ENCODE measurements around the gene SYNJ2. TPM values are rescaled to one million over a fixed set of nuclear protein-coding genes. Genes with fewer than 3 reads are reported as not detected.

The SYNJ2 gene
- polyA plus RNA-seq, 2 donors = 5.7 to 8.1 TPM

DNA sequence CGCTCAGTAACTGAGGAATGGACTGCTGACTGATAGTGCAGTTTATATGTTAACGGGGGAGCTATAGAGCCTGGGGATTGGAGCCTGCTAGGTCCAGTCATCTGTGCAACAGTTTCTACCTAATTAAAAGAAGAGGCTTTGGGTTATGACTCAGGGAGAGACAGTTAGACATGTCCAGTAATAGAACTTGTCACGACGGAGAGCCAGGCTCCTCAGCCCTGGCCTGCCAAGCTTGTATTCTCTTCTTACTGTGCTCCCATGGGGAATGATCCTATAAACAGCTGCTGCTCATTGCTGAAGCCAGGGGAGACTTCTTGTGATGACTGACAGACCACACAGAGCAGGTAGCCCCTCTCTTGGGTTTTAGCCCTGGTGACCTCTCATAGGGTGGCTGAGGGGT, 69.3 kb downstream of the SYNJ2 start:
- peaks cover 0 to 10% of the 10 kb centered on the region in 2 donors for H3K9me3 ChIP-seq (ENCODE audit: control insufficient read depth in 2 of 2, insufficient read depth in 1 of 2, low read depth in 1 of 2, low read length in 1 of 2)
- peaks cover 0 to 14% of the 10 kb centered on the region in 2 donors for H3K36me3 ChIP-seq (ENCODE audit: control insufficient read depth in 2 of 2, insufficient read depth in 2 of 2, low read length in 1 of 2)
- H3K27ac ChIP-seq (ENCODE audit: low read depth in 2 of 2, low read length in 1 of 2) = no peak overlapping the region
- peaks cover 2 to 9% of the 10 kb centered on the region in 2 donors for H3K4me1 ChIP-seq (ENCODE audit: control insufficient read depth in 2 of 2, insufficient read depth in 2 of 2, low read length in 1 of 2)
- WGBS, 2 donors = 68 to 81% methylated on average over 4 of the region's 4 CpGs
- no peak overlapping the region for H3K4me3 ChIP-seq (ENCODE audit: low read depth in 1 of 2, low read length in 2 of 2)
- H3K27me3 ChIP-seq (ENCODE audit: control insufficient read depth in 1 of 2, insufficient read depth in 2 of 2, low read length in 2 of 2) = no peaks in the 10 kb centered on the region

DNA sequence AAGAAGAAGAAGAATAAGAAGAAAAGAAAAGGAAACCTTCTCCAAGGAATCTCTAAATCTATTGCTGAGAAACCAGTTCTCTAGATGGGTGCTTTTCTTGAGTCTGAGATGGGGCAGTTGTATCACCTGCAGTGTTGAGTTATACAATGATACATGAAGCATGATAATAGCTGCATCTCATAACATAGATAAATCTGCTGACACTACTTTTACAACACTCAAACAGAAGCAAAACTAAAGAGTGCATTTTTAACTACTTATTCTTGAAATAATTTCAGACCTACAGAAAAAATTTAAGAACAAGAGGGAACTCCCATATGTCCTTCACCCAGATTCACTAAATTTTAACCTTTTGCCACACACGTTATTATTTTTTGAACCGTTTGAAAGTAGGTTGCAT, 70.3 kb downstream of the SYNJ2 start:
- WGBS, 2 donors = 85 to 87% methylated on average over 2 of the region's 2 CpGs
- Histone ChIP-seq H3K4me3 (ENCODE audit: low read depth in 1 of 2, low read length in 2 of 2) (no peak overlapping the region), H3K27me3 (ENCODE audit: control insufficient read depth in 1 of 2, insufficient read depth in 2 of 2, low read length in 2 of 2) (no peaks in the 10 kb centered on the region), H3K4me1 (ENCODE audit: control insufficient read depth in 2 of 2, insufficient read depth in 2 of 2, low read length in 1 of 2) (peaks cover 2 to 9% of the 10 kb centered on the region in 2 donors), H3K9me3 (ENCODE audit: control insufficient read depth in 2 of 2, insufficient read depth in 1 of 2, low read depth in 1 of 2, low read length in 1 of 2) (peaks cover 0 to 10% of the 10 kb centered on the region in 2 donors), H3K36me3 (ENCODE audit: control insufficient read depth in 2 of 2, insufficient read depth in 2 of 2, low read length in 1 of 2) (peaks cover 0 to 19% of the 10 kb centered on the region in 2 donors), H3K27ac (ENCODE audit: low read depth in 2 of 2, low read length in 1 of 2) (no peak overlapping the region)

DNA sequence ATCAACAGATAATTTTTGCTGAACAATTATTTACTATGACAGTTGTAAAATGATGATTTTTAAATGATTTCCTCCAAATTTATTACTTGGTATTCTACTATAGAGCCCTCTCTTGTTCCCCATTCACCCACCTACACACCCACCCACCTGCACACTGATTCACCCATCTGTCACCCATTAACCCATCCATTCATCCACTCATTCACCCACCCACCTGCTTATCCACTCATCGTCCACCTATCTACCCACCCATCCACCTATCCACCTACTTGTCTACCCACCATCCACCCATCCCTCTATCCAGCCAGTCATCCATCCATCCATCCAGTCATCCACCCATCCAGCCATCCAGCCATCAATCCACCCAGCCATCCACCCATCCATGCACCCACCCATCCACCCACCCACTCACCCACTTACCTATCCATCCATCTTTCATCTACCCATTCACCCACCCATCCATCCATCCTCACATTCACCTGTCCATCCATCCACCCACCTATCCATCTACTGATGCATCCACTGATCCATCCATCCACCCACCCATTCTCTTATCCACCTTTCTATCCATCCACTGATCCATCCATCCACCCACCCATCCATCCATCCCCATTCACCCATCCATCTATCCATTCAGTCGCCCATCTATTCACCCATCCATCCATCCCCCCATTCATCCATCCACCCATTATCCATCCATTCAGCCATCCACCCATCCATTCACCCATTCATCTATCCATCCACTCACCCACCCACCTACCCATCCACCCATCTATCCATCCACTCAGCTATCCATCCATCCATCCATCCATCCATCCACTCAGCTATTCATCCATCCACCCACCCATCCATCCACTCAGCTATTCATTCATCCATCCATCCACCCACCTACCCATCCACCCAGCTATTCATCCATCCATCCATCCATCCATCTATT, 72.0 kb downstream of the SYNJ2 start:
- no peak overlapping the region for H3K27ac ChIP-seq (ENCODE audit: low read depth in 2 of 2, low read length in 1 of 2)
- H3K4me1 ChIP-seq (ENCODE audit: control insufficient read depth in 2 of 2, insufficient read depth in 2 of 2, low read length in 1 of 2) = peaks cover 0 to 13% of the 10 kb centered on the region in 2 donors
- H3K9me3 ChIP-seq (ENCODE audit: control insufficient read depth in 2 of 2, insufficient read depth in 1 of 2, low read depth in 1 of 2, low read length in 1 of 2) = peaks cover 0 to 7% of the 10 kb centered on the region in 2 donors
- H3K36me3 ChIP-seq (ENCODE audit: control insufficient read depth in 2 of 2, insufficient read depth in 2 of 2, low read length in 1 of 2) = peaks cover 0 to 18% of the 10 kb centered on the region in 2 donors
- no peak overlapping the region for H3K4me3 ChIP-seq (ENCODE audit: low read depth in 1 of 2, low read length in 2 of 2)
- WGBS, 2 donors = 59 to 77% methylated on average over 2 of the region's 2 CpGs
- no peaks in the 10 kb centered on the region for H3K27me3 ChIP-seq (ENCODE audit: control insufficient read depth in 1 of 2, insufficient read depth in 2 of 2, low read length in 2 of 2)

DNA sequence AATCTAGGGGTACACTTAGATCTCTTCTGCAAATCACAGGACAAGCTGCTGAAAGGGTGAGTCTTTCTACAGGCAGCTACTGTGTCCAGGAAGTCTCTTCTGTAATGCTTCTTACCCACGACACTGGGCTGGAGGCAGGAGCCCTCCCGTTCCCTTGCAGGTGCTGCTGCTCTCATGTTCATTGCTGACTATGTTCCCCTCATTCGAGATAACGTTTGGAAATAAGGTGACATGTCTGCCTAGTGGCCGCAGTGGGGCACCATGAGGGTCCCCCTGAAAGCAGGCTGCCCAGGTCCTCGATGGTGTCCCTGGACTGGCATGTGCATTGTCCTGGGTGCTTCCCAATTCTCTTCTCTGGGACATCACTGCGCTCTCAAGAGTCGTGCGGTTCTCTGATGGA, 74.7 kb downstream of the SYNJ2 start:
- WGBS, 2 donors = 91 to 94% methylated on average over 9 of the region's 9 CpGs
- H3K27me3 ChIP-seq (ENCODE audit: control insufficient read depth in 1 of 2, insufficient read depth in 2 of 2, low read length in 2 of 2) = no peaks in the 10 kb centered on the region
- H3K9me3 ChIP-seq (ENCODE audit: control insufficient read depth in 2 of 2, insufficient read depth in 1 of 2, low read depth in 1 of 2, low read length in 1 of 2) = no peaks in the 10 kb centered on the region
- peaks cover 8 to 18% of the 10 kb centered on the region in 2 donors for H3K4me1 ChIP-seq (ENCODE audit: control insufficient read depth in 2 of 2, insufficient read depth in 2 of 2, low read length in 1 of 2)
- no peak overlapping the region for H3K27ac ChIP-seq (ENCODE audit: low read depth in 2 of 2, low read length in 1 of 2)
- H3K4me3 ChIP-seq (ENCODE audit: low read depth in 1 of 2, low read length in 2 of 2) = no peak overlapping the region
- H3K36me3 ChIP-seq (ENCODE audit: control insufficient read depth in 2 of 2, insufficient read depth in 2 of 2, low read length in 1 of 2) = peaks cover 0 to 9% of the 10 kb centered on the region in 2 donors

DNA sequence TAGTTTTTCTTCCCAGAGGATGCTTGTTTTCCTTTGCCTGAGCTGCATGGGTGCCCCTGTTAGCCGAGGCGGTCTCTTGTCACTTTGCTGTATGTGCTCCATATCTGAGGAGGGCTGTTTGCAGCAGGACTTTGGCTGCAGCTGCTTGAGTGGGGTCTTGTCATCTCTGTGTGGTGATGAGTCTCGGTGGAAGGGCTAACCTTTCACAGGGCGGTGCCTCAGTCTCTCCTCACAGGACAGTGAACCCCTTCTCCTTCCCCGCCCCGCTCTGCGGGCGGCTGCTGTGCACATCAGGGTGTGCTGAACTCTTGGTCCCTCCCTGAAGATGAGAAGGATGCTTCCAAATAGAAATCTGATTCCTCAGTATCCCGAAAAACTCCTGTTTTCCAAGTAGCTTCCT, 75.1 kb downstream of the SYNJ2 start:
- no peaks in the 10 kb centered on the region for H3K9me3 ChIP-seq (ENCODE audit: control insufficient read depth in 2 of 2, insufficient read depth in 1 of 2, low read depth in 1 of 2, low read length in 1 of 2)
- no peaks in the 10 kb centered on the region for H3K27me3 ChIP-seq (ENCODE audit: control insufficient read depth in 1 of 2, insufficient read depth in 2 of 2, low read length in 2 of 2)
- peaks cover 0 to 9% of the 10 kb centered on the region in 2 donors for H3K36me3 ChIP-seq (ENCODE audit: control insufficient read depth in 2 of 2, insufficient read depth in 2 of 2, low read length in 1 of 2)
- 95 to 96% methylated on average over 9 of the region's 9 CpGs for WGBS, 2 donors
- no peak overlapping the region for H3K4me3 ChIP-seq (ENCODE audit: low read depth in 1 of 2, low read length in 2 of 2)
- H3K4me1 ChIP-seq (ENCODE audit: control insufficient read depth in 2 of 2, insufficient read depth in 2 of 2, low read length in 1 of 2) = peaks cover 8 to 20% of the 10 kb centered on the region in 2 donors
- no peak overlapping the region for H3K27ac ChIP-seq (ENCODE audit: low read depth in 2 of 2, low read length in 1 of 2)

DNA sequence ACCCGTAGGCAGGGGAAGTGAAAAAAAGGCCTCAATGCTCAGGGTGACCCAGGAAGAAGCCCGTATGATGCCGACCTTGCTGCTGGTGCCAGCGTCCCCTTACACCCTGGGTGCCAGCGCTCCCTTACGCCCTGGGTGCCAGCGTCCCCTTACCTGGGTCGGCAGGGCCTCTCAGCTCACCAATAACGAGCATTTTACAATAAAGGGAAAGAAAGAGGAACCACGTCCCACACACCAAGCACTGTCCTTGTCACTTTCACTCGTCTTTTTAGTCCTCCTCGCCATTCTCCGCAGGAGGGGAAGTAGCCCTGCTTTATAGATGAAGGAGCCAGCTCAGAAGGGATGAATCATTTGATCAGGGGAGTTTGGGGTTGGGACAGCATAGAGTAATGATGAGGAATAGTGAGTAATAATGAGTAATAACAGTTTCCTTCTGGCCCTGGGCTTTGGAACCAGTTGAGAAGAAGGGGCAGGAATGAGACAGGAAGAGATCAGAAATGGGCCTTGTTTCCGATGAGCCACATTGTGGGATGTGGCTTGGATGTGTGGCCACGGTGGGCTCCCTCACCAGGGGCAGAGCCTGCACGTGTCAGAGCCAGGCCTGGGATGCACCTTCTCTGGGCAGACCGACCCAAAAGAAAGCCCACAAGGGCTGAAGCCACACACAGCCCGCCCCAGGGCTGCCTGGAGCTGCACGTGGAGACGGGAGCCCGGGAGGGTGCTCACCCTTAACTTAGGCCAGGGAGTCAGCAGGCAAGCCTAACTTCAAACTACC, 75.7 kb downstream of the SYNJ2 start:
- Histone ChIP-seq H3K27me3 (ENCODE audit: control insufficient read depth in 1 of 2, insufficient read depth in 2 of 2, low read length in 2 of 2) (no peaks in the 10 kb centered on the region), H3K27ac (ENCODE audit: low read depth in 2 of 2, low read length in 1 of 2) (peak overlapping the region; percentile 78 to 84), H3K4me1 (ENCODE audit: control insufficient read depth in 2 of 2, insufficient read depth in 2 of 2, low read length in 1 of 2) (peaks cover 8 to 23% of the 10 kb centered on the region in 2 donors), H3K9me3 (ENCODE audit: control insufficient read depth in 2 of 2, insufficient read depth in 1 of 2, low read depth in 1 of 2, low read length in 1 of 2) (no peaks in the 10 kb centered on the region), H3K4me3 (ENCODE audit: low read depth in 1 of 2, low read length in 2 of 2) (no peak overlapping the region), H3K36me3 (ENCODE audit: control insufficient read depth in 2 of 2, insufficient read depth in 2 of 2, low read length in 1 of 2) (peaks cover 0 to 15% of the 10 kb centered on the region in 2 donors)
- 62 to 73% methylated on average over 21 of the region's 21 CpGs for WGBS, 2 donors

DNA sequence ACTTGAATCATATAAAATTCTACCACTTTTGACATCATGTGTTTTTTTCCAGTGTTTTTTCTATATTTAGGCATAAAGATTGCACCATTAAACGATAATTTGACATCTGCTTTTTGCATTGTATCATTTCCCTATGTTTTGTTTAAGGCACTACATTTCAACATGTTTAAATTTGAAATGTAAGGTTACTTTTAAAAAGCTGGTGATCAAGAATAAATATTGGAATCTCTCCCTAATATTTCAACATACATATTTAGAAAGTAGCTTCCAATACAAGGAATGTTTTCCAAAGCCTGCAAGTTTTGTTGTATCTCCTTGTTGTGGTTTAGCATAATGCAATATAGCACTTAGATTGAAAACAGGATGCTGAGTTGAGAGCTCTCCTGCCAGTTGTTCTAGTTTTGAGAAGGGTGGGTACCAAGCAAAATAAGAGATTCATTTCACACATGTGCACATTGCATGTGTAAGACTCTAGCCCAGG, 76.5 kb downstream of the SYNJ2 start:
- Histone ChIP-seq H3K4me3 (ENCODE audit: low read depth in 1 of 2, low read length in 2 of 2) (no peak overlapping the region), H3K9me3 (ENCODE audit: control insufficient read depth in 2 of 2, insufficient read depth in 1 of 2, low read depth in 1 of 2, low read length in 1 of 2) (no peaks in the 10 kb centered on the region), H3K27ac (ENCODE audit: low read depth in 2 of 2, low read length in 1 of 2) (no peak overlapping the region), H3K36me3 (ENCODE audit: control insufficient read depth in 2 of 2, insufficient read depth in 2 of 2, low read length in 1 of 2) (peaks cover 0 to 15% of the 10 kb centered on the region in 2 donors), H3K27me3 (ENCODE audit: control insufficient read depth in 1 of 2, insufficient read depth in 2 of 2, low read length in 2 of 2) (no peaks in the 10 kb centered on the region), H3K4me1 (ENCODE audit: control insufficient read depth in 2 of 2, insufficient read depth in 2 of 2, low read length in 1 of 2) (peaks cover 8 to 23% of the 10 kb centered on the region in 2 donors)
- 25 to 30% methylated on average over 1 of the region's 1 CpG for WGBS, 2 donors

DNA sequence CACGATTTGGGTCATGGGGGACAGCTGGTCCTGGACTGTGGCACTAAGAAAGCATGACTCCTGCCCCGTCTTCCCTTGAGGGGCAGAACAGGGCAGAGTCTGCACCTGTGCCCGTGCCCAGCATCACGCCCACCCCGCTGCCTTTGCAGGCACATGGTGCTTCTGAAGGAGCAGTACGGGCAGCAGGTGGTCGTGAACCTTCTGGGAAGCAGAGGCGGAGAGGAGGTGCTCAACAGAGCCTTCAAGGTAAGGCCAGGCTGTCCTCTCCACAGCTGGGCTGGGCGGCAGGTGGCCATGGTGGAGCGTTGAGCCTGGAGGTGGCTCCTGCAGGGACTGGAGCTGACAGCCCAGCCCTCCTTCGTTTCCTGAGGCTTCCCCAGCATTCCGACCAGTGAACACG, 77.4 kb downstream of the SYNJ2 start:
- Histone ChIP-seq H3K27ac (ENCODE audit: low read depth in 2 of 2, low read length in 1 of 2) (no peak overlapping the region), H3K36me3 (ENCODE audit: control insufficient read depth in 2 of 2, insufficient read depth in 2 of 2, low read length in 1 of 2) (peaks cover 0 to 20% of the 10 kb centered on the region in 2 donors), H3K9me3 (ENCODE audit: control insufficient read depth in 2 of 2, insufficient read depth in 1 of 2, low read depth in 1 of 2, low read length in 1 of 2) (no peaks in the 10 kb centered on the region), H3K4me3 (ENCODE audit: low read depth in 1 of 2, low read length in 2 of 2) (no peak overlapping the region), H3K4me1 (ENCODE audit: control insufficient read depth in 2 of 2, insufficient read depth in 2 of 2, low read length in 1 of 2) (peaks cover 8 to 23% of the 10 kb centered on the region in 2 donors), H3K27me3 (ENCODE audit: control insufficient read depth in 1 of 2, insufficient read depth in 2 of 2, low read length in 2 of 2) (no peaks in the 10 kb centered on the region)
- WGBS, 2 donors = 96 to 97% methylated on average over 13 of the region's 13 CpGs
